ENCODE data around the gene CDIP1. TPM values are rescaled to one million over a fixed set of nuclear protein-coding genes. Genes with fewer than 3 reads are reported as not detected.
A peak's percentile ranks its signal among the peaks of the same experiment; 100 is the strongest.

The CDIP1 gene
- total RNA-seq, 3 donors from 2014 or later (not counting 1 experiment from before 2014, with no cell fraction given), result 35.2 to 49.2 (median 37.9) TPM

DNA sequence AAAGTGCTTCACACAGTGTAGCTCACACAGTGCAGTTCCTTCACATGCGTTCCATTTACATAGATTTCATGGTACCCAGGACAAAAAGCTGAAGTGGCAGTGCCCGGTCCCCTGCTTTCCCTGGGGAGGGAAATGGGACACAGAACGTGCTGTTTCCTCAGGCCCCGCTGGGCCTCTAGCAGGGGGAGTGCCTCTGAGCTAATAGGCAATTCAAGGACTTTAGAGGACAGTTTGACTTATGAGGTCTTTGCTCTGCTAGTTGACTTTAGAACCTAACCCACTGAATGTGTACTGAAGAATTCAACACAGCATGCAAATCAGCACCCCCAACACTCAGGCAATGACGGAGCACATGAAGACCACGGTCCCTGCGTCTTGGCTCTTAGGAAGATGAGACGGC lies 6.8 kb downstream of the CDIP1 start:
- intact Hi-C loops (cut with micrococcal nuclease), result no loop called here
- no peaks in the 10 kb centered on the region for H3K27me3 ChIP-seq (ENCODE audit: control insufficient read depth, insufficient read depth, low read length)
- no peak overlapping the region for H3K4me3 Mint-ChIP-seq
- H3K4me1 Mint-ChIP-seq, result peaks cover 36 to 55% of the 10 kb centered on the region in 2 donors
- ATAC-seq (no peak), DNase-seq (no peak)
- H3K27me3 Mint-ChIP-seq (ENCODE audit: low read depth in 2 of 2), result no peaks in the 10 kb centered on the region
- no peaks in the 10 kb centered on the region for H3K36me3 Mint-ChIP-seq
- H3K9me3 ChIP-seq (ENCODE audit: control insufficient read depth, insufficient read depth, low read length), result no peaks in the 10 kb centered on the region
- H3K4me1 ChIP-seq (ENCODE audit: control insufficient read depth, insufficient read depth, low read length), result peaks cover 52% of the 10 kb centered on the region
- TF ChIP-seq, protein P1, sequence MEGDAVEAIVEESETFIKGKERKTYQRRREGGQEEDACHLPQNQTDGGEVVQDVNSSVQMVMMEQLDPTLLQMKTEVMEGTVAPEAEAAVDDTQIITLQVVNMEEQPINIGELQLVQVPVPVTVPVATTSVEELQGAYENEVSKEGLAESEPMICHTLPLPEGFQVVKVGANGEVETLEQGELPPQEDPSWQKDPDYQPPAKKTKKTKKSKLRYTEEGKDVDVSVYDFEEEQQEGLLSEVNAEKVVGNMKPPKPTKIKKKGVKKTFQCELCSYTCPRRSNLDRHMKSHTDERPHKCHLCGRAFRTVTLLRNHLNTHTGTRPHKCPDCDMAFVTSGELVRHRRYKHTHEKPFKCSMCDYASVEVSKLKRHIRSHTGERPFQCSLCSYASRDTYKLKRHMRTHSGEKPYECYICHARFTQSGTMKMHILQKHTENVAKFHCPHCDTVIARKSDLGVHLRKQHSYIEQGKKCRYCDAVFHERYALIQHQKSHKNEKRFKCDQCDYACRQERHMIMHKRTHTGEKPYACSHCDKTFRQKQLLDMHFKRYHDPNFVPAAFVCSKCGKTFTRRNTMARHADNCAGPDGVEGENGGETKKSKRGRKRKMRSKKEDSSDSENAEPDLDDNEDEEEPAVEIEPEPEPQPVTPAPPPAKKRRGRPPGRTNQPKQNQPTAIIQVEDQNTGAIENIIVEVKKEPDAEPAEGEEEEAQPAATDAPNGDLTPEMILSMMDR (IDR thresholded peaks at IDR 0.05), result no peak
- 93% methylated on average over 8 of the region's 8 CpGs for WGBS (ENCODE audit: insufficient coverage)
- H3K9me3 Mint-ChIP-seq, result no peaks in the 10 kb centered on the region
- no peak overlapping the region for H3K27ac ChIP-seq (ENCODE audit: low read length)
- H3K36me3 ChIP-seq (ENCODE audit: control insufficient read depth, insufficient read depth, low read length), result peaks cover 8% of the 10 kb centered on the region
- H3K27ac Mint-ChIP-seq, result no peak overlapping the region
- H3K4me3 ChIP-seq (ENCODE audit: low read length), result no peak overlapping the region

DNA sequence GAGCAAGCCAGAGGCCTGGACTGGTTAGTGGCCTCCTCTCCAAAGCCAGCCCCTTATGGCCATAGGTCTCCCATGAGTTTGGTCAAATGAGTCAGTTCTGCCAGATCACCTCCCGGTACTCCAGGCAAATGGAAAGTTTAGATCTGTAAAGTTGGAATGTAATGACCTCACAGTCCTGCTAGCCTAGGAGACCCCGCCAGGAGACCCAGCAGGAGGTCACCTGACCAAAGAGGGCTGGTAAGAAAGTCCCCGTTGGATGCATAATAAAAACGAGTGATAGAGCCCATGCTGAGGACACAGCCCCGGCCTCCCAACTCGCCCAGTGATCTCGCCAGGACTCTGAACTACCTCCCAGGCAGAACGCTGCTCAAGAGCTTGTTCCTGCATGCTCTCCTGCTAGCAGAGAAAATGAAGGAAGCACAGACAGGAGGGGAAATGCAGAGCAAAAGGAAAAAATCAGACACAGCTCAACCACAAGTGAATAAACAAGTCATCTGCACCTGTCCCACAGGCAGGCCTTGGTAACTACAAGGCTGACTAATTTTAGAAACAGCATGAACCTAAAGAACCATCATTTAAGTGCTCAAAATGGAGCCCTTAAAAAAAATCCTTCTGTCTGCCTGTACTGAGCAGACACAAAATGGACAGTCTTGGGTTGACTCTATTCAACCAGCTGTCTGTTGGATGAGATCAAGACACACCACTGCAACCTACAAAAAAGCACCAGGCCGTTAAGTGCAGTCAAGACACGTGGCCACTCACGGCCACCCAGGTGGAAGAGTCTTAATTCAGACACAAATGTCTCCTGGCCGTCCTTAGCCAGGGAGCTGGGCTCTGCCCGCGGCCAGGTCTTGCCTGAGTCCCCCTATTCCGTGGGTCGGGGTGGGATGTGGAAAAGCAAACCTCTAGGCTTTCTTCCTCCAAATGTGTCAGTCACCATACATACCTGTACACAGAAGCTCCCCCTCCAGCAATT lies 9.2 kb downstream of the CDIP1 start:
- Histone ChIP-seq H3K36me3 (ENCODE audit: control insufficient read depth, insufficient read depth, low read length) (peaks cover 8% of the 10 kb centered on the region), H3K4me1 (ENCODE audit: control insufficient read depth, insufficient read depth, low read length) (peaks cover 35% of the 10 kb centered on the region), H3K27me3 (ENCODE audit: control insufficient read depth, insufficient read depth, low read length) (no peaks in the 10 kb centered on the region), H3K9me3 (ENCODE audit: control insufficient read depth, insufficient read depth, low read length) (no peaks in the 10 kb centered on the region), H3K4me3 (ENCODE audit: low read length) (no peak overlapping the region), H3K27ac (ENCODE audit: low read length) (peak overlapping the region; percentile 46)
- peak overlapping the region; percentile 84 to 86 for H3K27ac Mint-ChIP-seq
- H3K4me3 Mint-ChIP-seq, result peak overlapping the region; percentile 45
- TF ChIP-seq, protein P1 (IDR thresholded peaks at IDR 0.05), result no peak
- no peaks in the 10 kb centered on the region for H3K9me3 Mint-ChIP-seq
- H3K36me3 Mint-ChIP-seq, result no peaks in the 10 kb centered on the region
- ATAC-seq (peak in 2 of 3 donors; percentile 22 to 31), DNase-seq (peak in 1 of 2 donors; percentile 43)
- intact Hi-C loops (cut with micrococcal nuclease), result loop anchor here (5.0 kb wide), 1 partner anchor 1407 kb away; no protein-coding TSS in a partner anchor
- H3K4me1 Mint-ChIP-seq, result peaks cover 22 to 44% of the 10 kb centered on the region in 2 donors
- H3K27me3 Mint-ChIP-seq (ENCODE audit: low read depth in 2 of 2), result no peaks in the 10 kb centered on the region
- WGBS (ENCODE audit: insufficient coverage), result 67% methylated on average over 16 of the region's 16 CpGs

DNA sequence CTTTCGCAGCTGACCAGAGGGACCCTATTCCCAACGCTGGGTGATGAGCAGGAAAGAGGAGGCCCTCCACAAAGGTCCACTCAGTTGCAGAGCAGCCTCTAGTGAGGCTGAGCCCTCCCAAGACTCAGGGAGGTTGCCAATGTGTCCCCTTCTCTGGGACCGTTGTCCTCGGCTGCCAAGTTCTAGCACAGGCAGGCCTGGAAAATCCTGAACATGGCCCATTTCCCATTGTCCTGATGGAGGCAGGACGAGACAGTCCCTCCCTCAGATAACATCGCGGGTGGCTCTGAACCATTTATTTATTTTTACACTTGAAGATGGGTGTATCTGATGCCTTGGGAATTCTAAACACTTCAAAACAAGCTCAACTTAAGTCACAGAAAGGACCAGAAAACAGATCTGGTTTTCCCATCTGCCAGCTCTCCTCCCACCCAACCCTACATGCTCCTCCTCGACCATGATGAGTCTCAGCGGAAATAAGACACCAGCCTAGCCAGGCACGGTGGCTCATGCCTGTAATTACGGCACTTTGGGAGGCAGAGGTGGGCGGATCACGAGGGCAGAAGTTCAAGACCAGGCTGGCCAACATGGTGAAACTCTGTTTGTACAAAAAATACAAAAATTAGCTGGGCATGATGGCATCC lies 12.8 kb downstream of the CDIP1 start:
- 95% methylated on average over 13 of the region's 13 CpGs for WGBS (ENCODE audit: insufficient coverage)
- DNase-seq (no peak), ATAC-seq (no peak)
- no peak overlapping the region for H3K4me3 Mint-ChIP-seq
- H3K9me3 ChIP-seq (ENCODE audit: control insufficient read depth, insufficient read depth, low read length), result no peaks in the 10 kb centered on the region
- no peaks in the 10 kb centered on the region for H3K27me3 Mint-ChIP-seq (ENCODE audit: low read depth in 2 of 2)
- peaks cover 5% of the 10 kb centered on the region for H3K36me3 ChIP-seq (ENCODE audit: control insufficient read depth, insufficient read depth, low read length)
- H3K4me1 Mint-ChIP-seq, result peaks cover 25 to 46% of the 10 kb centered on the region in 2 donors
- TF ChIP-seq, protein P1 (IDR thresholded peaks at IDR 0.05), result no peak
- no peaks in the 10 kb centered on the region for H3K27me3 ChIP-seq (ENCODE audit: control insufficient read depth, insufficient read depth, low read length)
- no peaks in the 10 kb centered on the region for H3K36me3 Mint-ChIP-seq
- H3K27ac Mint-ChIP-seq, result no peak overlapping the region
- H3K27ac ChIP-seq (ENCODE audit: low read length), result no peak overlapping the region
- H3K4me3 ChIP-seq (ENCODE audit: low read length), result no peak overlapping the region
- H3K4me1 ChIP-seq (ENCODE audit: control insufficient read depth, insufficient read depth, low read length), result peaks cover 24% of the 10 kb centered on the region
- H3K9me3 Mint-ChIP-seq, result no peaks in the 10 kb centered on the region
- intact Hi-C loops (cut with micrococcal nuclease), result loop anchor here (5.0 kb wide), 1 partner anchor 1403 kb away; no protein-coding TSS in a partner anchor
